IPS-18a (cell line): ENCODE measurements around the gene SMC2.
A peak's percentile ranks its signal among the peaks of the same experiment; 100 is the strongest.

Experiments used
- H3K27ac ChIP-seq: one replicate; pipeline ENCODE4 v1.5.1; 2013; ENCODE audit warnings: low read length
- H3K27me3 ChIP-seq: one replicate; pipeline ENCODE4 v1.6.1; 2013; ENCODE audit warnings: mild to moderate bottlenecking, low read length; ENCODE audit not compliant: control insufficient read depth, insufficient read depth
- H3K36me3 ChIP-seq: one replicate; pipeline ENCODE4 v1.6.1; 2013; ENCODE audit warnings: low read depth, low read length; ENCODE audit not compliant: control insufficient read depth
- H3K4me1 ChIP-seq: one replicate; pipeline ENCODE4 v1.6.1; 2013; ENCODE audit warnings: low read depth, low read length; ENCODE audit not compliant: control insufficient read depth
- H3K4me3 ChIP-seq: one replicate; pipeline ENCODE4 v1.5.1; 2013; ENCODE audit warnings: low read length
- H3K9ac ChIP-seq: one replicate; pipeline ENCODE4 v1.6.1; 2013; ENCODE audit warnings: mild to moderate bottlenecking, low read length, moderate library complexity
- H3K9me3 ChIP-seq: one replicate; pipeline ENCODE4 v1.6.1; 2013; ENCODE audit warnings: low read depth, low read length; ENCODE audit not compliant: control insufficient read depth

The SMC2 gene

DNA sequence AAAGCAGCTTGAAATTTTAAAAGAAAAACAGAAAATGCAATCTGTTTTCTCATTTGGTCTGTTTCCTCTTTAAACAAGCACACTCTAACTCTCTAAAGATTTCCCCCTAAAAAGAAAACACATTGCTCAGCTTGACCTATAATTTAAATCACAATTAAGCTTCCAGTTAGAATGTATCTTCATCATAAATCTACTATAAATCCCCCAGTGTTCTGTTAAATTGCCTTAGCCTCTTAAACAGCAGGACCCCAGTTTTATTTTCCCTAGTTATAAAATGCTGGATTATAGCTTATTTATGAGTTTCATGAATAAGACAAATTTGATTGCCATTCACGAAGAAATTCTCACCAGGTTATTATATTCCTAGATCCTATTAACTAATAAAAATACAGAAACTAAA, 8.6 kb upstream of the SMC2 start:
- Histone ChIP-seq H3K27me3 (no peaks in the 10 kb centered on the region), H3K9me3 (peaks cover 3% of the 10 kb centered on the region), H3K27ac (no peak overlapping the region), H3K4me3 (no peak overlapping the region), H3K36me3 (no peaks in the 10 kb centered on the region), H3K9ac (no peak overlapping the region), H3K4me1 (peaks cover 4% of the 10 kb centered on the region)

DNA sequence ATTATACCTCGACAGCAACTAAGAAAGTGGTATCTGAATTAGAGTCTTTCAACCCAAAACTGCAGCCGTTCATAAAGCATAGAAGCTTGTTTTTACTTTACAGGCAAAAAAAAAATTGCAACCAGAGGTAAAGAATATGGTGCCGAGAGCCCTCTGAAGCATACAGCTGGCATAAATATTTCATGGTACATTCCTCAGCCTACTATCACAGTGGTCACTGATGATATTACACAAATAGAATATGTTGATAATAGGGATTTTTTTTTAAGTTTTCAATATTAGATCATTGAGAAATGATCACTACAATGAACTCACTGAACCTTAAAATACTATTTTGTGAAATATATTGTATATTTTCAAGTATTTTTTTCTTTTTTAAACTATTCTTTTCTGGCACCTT, 6.2 kb upstream of the SMC2 start:
- Histone ChIP-seq H3K36me3 (no peaks in the 10 kb centered on the region), H3K4me1 (peaks cover 8% of the 10 kb centered on the region), H3K4me3 (no peak overlapping the region), H3K27ac (no peak overlapping the region), H3K9ac (no peak overlapping the region), H3K27me3 (no peaks in the 10 kb centered on the region), H3K9me3 (no peaks in the 10 kb centered on the region)

DNA sequence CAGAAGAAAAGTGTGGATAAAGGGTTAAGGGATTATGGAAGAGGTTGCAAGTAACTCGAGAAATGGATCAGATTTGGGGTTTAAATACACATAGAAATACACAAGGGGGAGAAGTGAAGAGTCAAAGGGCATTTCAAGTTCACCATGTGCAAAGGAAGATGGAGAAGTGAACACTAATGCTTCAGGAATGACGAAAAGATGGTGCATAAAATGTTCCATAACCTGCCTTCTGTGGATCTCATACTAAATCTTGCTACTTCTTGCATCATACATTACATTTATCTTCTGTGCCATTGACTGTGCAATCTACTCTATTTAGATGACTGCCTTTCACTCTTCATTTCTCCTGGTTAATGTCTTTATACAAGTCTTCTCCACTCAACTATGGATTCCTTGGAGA, 5.7 kb upstream of the SMC2 start:
- H3K4me3 ChIP-seq: no peak overlapping the region
- H3K9me3 ChIP-seq: no peaks in the 10 kb centered on the region
- H3K36me3 ChIP-seq: no peaks in the 10 kb centered on the region
- no peak overlapping the region for H3K9ac ChIP-seq
- H3K27me3 ChIP-seq: no peaks in the 10 kb centered on the region
- H3K27ac ChIP-seq: no peak overlapping the region
- H3K4me1 ChIP-seq: peaks cover 10% of the 10 kb centered on the region

DNA sequence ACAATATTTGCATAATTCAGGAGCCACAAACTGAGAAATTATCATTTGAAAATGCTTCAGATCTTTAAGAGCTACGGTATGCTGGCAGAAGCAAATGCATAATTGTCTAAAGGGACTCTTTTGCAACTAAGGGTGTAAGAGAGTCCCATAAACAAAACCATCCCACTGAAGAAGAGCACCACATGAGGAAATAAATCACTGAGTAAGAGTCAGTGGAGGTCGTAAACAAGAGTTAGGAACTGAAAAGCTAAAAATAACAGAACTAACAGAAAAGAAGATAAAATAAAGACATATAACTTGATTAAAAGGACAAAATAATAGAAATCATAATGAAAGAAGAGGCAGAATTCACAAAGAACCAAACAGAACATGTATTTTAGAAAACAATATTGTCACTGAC, 3.5 kb upstream of the SMC2 start:
- Histone ChIP-seq H3K27me3 (no peaks in the 10 kb centered on the region), H3K9me3 (no peaks in the 10 kb centered on the region), H3K4me1 (peaks cover 14% of the 10 kb centered on the region), H3K4me3 (no peak overlapping the region), H3K9ac (no peak overlapping the region), H3K27ac (no peak overlapping the region), H3K36me3 (no peaks in the 10 kb centered on the region)

DNA sequence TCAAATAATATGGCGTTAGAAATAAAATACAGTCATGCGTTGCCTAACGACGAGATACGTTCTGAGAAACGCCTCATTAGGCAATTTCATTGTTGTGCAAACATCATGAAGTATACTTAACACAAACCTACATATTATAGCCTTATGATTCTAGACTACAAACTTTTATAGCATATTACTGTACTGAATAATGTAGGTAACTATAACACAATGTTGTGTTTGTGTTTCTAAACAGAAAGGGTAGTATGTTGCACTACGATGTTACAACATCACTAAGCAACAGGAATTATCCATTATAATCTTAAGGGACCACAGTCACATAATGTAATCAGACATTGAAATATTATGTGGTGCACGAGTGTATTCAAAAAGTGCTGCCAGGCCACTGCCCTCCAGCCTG, 3.0 kb upstream of the SMC2 start:
- Histone ChIP-seq H3K36me3 (no peaks in the 10 kb centered on the region), H3K27ac (no peak overlapping the region), H3K4me1 (peaks cover 13% of the 10 kb centered on the region), H3K4me3 (no peak overlapping the region), H3K9ac (no peak overlapping the region), H3K9me3 (no peaks in the 10 kb centered on the region), H3K27me3 (no peaks in the 10 kb centered on the region)

DNA sequence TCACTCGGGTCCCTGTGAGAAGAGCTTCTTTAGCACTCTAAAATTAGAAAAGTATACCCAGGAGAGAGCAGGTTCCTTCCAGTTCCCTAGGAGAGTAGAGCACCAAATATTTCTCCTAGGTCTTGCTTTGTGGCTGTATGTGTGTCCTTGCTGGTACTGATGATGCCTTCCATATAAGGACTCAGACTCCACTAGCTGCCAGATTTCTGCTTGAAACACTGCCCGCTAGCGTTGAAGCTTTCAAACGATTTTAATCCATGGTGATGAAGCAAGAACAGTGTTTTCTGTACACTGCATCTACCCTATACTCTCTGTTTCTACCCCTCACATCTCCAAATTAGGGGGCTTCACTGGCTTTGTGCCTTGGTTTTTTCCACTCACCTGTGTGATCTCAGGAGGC, 2.4 kb upstream of the SMC2 start:
- Histone ChIP-seq H3K9me3 (no peaks in the 10 kb centered on the region), H3K9ac (no peak overlapping the region), H3K4me1 (peaks cover 13% of the 10 kb centered on the region), H3K27me3 (no peaks in the 10 kb centered on the region), H3K27ac (no peak overlapping the region), H3K4me3 (no peak overlapping the region), H3K36me3 (peaks cover 4% of the 10 kb centered on the region)

DNA sequence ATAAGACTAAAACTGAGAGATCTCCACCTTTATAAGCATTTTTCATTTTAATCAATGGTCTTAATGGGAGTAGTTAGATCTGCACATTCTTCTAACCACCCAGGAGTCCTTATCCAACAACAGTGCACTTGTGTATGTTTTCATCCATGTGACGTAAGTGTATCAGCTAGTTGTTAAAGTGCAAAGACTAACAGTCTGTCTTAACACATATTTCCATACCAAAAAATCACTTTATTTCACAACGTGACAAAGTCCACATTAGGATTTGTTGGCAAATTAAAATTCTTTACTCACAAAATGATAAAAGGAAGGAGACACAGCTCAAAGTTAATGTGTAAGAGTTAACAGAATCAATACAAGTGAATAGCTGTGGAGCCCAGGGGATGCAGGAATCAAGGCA, 1.9 kb upstream of the SMC2 start:
- H3K9ac ChIP-seq: no peak overlapping the region
- H3K27me3 ChIP-seq: no peaks in the 10 kb centered on the region
- peaks cover 4% of the 10 kb centered on the region for H3K36me3 ChIP-seq
- no peak overlapping the region for H3K27ac ChIP-seq
- no peaks in the 10 kb centered on the region for H3K9me3 ChIP-seq
- H3K4me3 ChIP-seq: peak overlapping the region; percentile 98
- peaks cover 13% of the 10 kb centered on the region for H3K4me1 ChIP-seq

DNA sequence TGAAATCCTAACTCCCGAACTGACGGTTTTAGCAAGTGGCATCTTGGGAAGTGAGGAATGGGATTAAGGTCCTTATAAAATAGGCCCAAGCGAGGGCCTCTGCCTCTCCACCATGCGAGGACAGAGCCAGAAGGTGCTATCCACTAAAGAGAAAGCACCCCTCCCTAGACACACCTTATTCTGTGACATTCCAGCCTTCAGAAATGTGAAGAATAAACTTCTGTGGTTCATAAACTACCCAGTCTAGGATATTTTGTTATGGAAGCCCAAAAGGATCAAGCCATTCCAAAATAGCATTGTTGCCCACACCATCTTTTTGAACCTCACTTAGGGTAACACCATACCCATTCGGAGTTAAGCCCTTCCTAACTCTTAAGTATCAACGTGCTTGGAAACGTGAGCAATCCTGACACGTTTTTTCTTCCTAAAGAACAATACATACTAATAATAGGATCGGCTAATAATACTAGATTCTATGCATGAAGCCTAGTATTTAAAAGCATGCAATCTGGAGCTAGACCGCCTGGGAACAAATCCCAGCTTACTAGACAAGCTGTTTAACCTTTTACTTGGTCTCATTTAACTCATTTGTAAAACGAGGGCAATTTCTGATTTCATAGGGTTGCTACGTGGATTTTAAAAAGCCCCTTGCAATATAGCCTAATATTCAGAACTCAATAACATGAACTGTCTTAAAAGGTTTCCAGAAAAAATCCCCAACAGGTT, 1.1 kb upstream of the SMC2 start:
- Histone ChIP-seq H3K9me3 (no peaks in the 10 kb centered on the region), H3K9ac (peak overlapping the region; percentile 96), H3K36me3 (peaks cover 4% of the 10 kb centered on the region), H3K27me3 (no peaks in the 10 kb centered on the region), H3K4me1 (peaks cover 13% of the 10 kb centered on the region), H3K4me3 (peak overlapping the region; percentile 98), H3K27ac (peak overlapping the region; percentile 54)

DNA sequence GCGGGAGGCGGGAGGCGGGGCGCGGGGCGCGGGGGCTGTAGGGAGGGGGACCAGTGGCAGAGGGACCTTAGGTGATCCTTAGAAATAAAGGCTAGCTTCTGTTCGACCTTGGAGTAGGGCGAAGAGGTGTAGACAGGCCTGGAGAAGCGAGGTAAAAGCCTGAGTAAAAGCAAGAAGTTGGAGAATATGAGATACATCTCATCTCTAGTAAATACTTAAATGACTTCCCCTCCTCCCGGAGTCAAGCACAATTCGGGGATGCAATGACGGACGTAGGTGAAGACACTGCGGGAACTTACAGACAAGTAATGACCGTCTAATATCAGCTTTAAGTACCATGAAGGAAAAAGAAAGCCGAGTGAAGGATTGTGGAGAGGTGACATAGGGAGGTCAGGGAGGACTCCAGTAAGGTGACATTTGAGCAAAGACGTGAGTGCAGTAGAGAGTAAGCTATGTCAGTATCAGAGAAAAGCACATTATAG, 466 bp downstream of the SMC2 start:
- H3K9me3 ChIP-seq: no peaks in the 10 kb centered on the region
- H3K4me3 ChIP-seq: peak overlapping the region; percentile 98
- H3K9ac ChIP-seq: peak overlapping the region; percentile 96
- peaks cover 13% of the 10 kb centered on the region for H3K4me1 ChIP-seq
- no peaks in the 10 kb centered on the region for H3K27me3 ChIP-seq
- H3K27ac ChIP-seq: peak overlapping the region; percentile 89
- H3K36me3 ChIP-seq: peaks cover 4% of the 10 kb centered on the region

DNA sequence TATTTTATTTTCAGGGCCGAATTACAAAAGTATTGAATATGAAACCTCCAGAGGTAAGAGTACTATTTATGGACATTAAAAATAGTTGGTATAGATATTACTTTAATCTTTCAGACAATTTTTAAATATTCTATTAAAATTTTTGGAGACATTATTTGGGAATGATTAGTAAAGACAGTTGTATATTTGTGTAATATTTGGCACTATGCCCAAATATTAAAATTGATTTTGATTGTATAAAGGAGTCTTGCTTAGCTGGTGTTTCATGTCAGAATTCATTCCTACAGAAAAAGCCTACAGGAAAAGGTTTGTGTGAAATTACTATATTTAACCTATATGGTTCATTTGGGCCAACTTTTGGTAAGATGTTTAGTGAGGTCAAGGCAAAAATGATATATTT, 5.5 kb downstream of the SMC2 start:
- H3K9ac ChIP-seq: no peak overlapping the region
- H3K4me1 ChIP-seq: peaks cover 7% of the 10 kb centered on the region
- H3K27me3 ChIP-seq: no peaks in the 10 kb centered on the region
- no peaks in the 10 kb centered on the region for H3K9me3 ChIP-seq
- H3K36me3 ChIP-seq: peaks cover 50% of the 10 kb centered on the region
- no peak overlapping the region for H3K27ac ChIP-seq
- no peak overlapping the region for H3K4me3 ChIP-seq

DNA sequence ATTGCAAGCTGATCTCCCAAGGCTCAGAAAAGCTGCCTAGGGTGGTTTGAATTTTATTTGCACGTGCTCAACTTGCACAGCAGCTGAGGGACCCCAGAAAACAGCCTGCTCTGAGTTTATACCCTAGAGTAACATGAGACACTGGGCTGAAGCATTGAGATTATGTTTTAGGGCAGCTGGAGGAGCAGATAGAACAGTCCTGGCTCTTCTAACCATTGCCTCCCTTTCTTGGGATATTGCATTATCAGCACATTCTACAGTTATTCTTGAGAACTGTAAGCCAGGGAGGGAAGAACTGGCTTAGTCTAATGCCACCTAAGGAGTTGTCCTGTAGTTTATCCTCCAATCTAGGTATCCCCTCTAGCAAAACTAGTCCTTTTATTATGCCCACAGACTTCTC, 10.3 kb downstream of the SMC2 start:
- peaks cover 87% of the 10 kb centered on the region for H3K36me3 ChIP-seq
- no peak overlapping the region for H3K9ac ChIP-seq
- no peak overlapping the region for H3K27ac ChIP-seq
- H3K27me3 ChIP-seq: no peaks in the 10 kb centered on the region
- no peaks in the 10 kb centered on the region for H3K9me3 ChIP-seq
- H3K4me3 ChIP-seq: no peak overlapping the region
- no peaks in the 10 kb centered on the region for H3K4me1 ChIP-seq

DNA sequence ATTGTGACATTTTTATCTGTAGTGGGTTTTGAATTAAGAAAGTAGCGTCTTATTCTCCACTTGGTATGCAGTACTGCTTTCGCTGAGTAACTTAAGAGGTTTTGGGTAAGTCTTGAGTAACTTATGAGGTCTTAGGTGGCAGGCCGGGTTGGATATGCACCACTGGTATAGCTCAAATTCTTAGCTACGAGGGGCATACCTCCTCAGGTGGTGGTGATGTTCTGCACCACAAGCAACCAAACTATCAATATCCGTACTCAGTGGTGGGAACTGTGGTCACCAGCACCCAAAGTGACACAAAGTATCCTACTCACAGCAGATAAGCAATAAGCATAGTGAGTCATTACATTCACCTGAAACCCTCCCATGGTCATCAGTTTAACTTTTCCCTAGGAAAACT, 13.7 kb downstream of the SMC2 start:
- Histone ChIP-seq H3K4me3 (no peak overlapping the region), H3K9ac (no peak overlapping the region), H3K27me3 (no peaks in the 10 kb centered on the region), H3K27ac (no peak overlapping the region), H3K36me3 (peaks cover 86% of the 10 kb centered on the region), H3K9me3 (no peaks in the 10 kb centered on the region), H3K4me1 (no peaks in the 10 kb centered on the region)
